Endothelial cell of umbilical vein (primary cell): ENCODE data around the gene SFTPA2.
"Not testable (repeated sequence)": the region's sequence is repeated elsewhere in the genome, so short reads cannot be mapped to it uniquely, and the experiment has no call there.

Experiments used
- CTCF ChIP-seq, 2 donors: IDR thresholded peaks; 1 replicate in 1 of 2; 2 replicates in 1 of 2; pipeline ENCODE4 v1.5.1; 2011; ENCODE audit warnings: low read length in 2 of 2, mild to moderate bottlenecking in 2 of 2, moderate library complexity in 2 of 2, control low read depth in 1 of 2, inconsistent platforms in 1 of 2, low read depth in 1 of 2; ENCODE audit not compliant: insufficient read depth in 1 of 2; ENCODE audit errors: extremely low read depth in 1 of 2
- EZH2 ChIP-seq: IDR thresholded peaks from 2 replicates; pipeline ENCODE4 v1.6.1; 2012; ENCODE audit warnings: borderline replicate concordance, low read depth, mild to moderate bottlenecking, moderate library complexity, low read length, inconsistent platforms; ENCODE audit not compliant: severe bottlenecking
- FOS ChIP-seq: IDR thresholded peaks from 2 replicates; pipeline ENCODE4 v1.6.1; 2011; ENCODE audit warnings: mild to moderate bottlenecking, low read length, moderate library complexity, borderline replicate concordance; ENCODE audit not compliant: insufficient read depth
- GATA2 ChIP-seq: IDR thresholded peaks from 2 replicates; pipeline ENCODE4 v1.7.0; 2011; ENCODE audit warnings: low read depth, mild to moderate bottlenecking, moderate library complexity, mixed read lengths, low read length; ENCODE audit not compliant: insufficient read length, insufficient read depth
- JUN ChIP-seq: IDR thresholded peaks from 2 replicates; pipeline ENCODE4 v1.6.1; 2011; ENCODE audit warnings: borderline replicate concordance, low read depth; ENCODE audit not compliant: insufficient read length, insufficient read depth
- MAX ChIP-seq: IDR thresholded peaks from 2 replicates; pipeline ENCODE4 v1.6.1; 2011; ENCODE audit not compliant: insufficient read depth, insufficient read length
- MYC ChIP-seq: IDR thresholded peaks from one replicate; pipeline ENCODE4 v1.6.1; 2011; ENCODE audit warnings: mild to moderate bottlenecking, low read depth, low read length
- POLR2A ChIP-seq: IDR thresholded peaks from 2 replicates; pipeline ENCODE4 v1.6.1; 2012; ENCODE audit warnings: low read depth, mild to moderate bottlenecking, control low read depth, low read length
- POLR2AphosphoS5 ChIP-seq: IDR thresholded peaks from 2 replicates; pipeline ENCODE4 v1.6.1; 2012; ENCODE audit warnings: low read depth, mild to moderate bottlenecking, control low read depth, low read length, moderate library complexity; ENCODE audit not compliant: insufficient read depth

GRCh38 chr10:79508245-79508644 is 52.0 kb downstream of the SFTPA2 start:
- not testable (repeated sequence) for TF ChIP-seq MAX; POLR2A; CTCF (IDR thresholded peaks at IDR 0.05; ENCODE audit: extremely low read depth in 1 of 2, insufficient read depth in 1 of 2, low read depth in 1 of 2, low read length in 2 of 2); GATA2; POLR2AphosphoS5; EZH2; JUN; MYC; FOS
